GM21526 (cell line): ENCODE results near the gene COL15A1.
"Not testable (repeated sequence)": the region's sequence is repeated elsewhere in the genome, so short reads cannot be mapped to it uniquely, and the experiment has no call there.

ENCODE experiments used
- ATAC-seq: cut with Tn5 transposase; IDR thresholded peaks from one replicate; pipeline ENCODE4 v1.9.1; 2021; ENCODE audit warnings: moderate library complexity; ENCODE audit not compliant: unreplicated experiment, low FRiP score

Gene COL15A1

GRCh38 chr9:99006979-99007378 is 63.3 kb downstream of the COL15A1 start:
- no peak for ATAC-seq

- ATAC-seq: no peak
These were observed 64.5 kb downstream of the COL15A1 start for GRCh38 chr9:99008203-99008602.

GRCh38 chr9:99010393-99010792 is 66.7 kb downstream of the COL15A1 start:
- not testable (repeated sequence) for ATAC-seq

- ATAC-seq: no peak
These were observed 67.5 kb downstream of the COL15A1 start for GRCh38 chr9:99011161-99011709.

- no peak for ATAC-seq
These were observed 69.3 kb downstream of the COL15A1 start for GRCh38 chr9:99012957-99013512.

- ATAC-seq: no peak
These were observed 69.8 kb downstream of the COL15A1 start for GRCh38 chr9:99013550-99013949.

- ATAC-seq: no peak
These were observed 71.7 kb downstream of the COL15A1 start for GRCh38 chr9:99015448-99015847.

GRCh38 chr9:99015890-99016289 is 72.2 kb downstream of the COL15A1 start:
- no peak for ATAC-seq

- no peak for ATAC-seq
These were observed 73.1 kb downstream of the COL15A1 start for GRCh38 chr9:99016681-99017387.

- no peak for ATAC-seq
These were observed 74.9 kb downstream of the COL15A1 start for GRCh38 chr9:99018653-99019052.

- no peak for ATAC-seq
These were observed 76.0 kb downstream of the COL15A1 start for GRCh38 chr9:99019510-99020331.

GRCh38 chr9:99020786-99021436 is 77.2 kb downstream of the COL15A1 start:
- no peak for ATAC-seq

- no peak for ATAC-seq
These were observed 77.8 kb downstream of the COL15A1 start for GRCh38 chr9:99021512-99021911.

- no peak for ATAC-seq
These were observed 79.5 kb downstream of the COL15A1 start for GRCh38 chr9:99023231-99023630.

GRCh38 chr9:99023831-99024230 is 80.1 kb downstream of the COL15A1 start:
- ATAC-seq: no peak

- ATAC-seq: no peak
These were observed 81.3 kb downstream of the COL15A1 start for GRCh38 chr9:99024959-99025358.

- no peak for ATAC-seq
These were observed 82.0 kb downstream of the COL15A1 start for GRCh38 chr9:99025616-99026270.

- no peak for ATAC-seq
These were observed 82.7 kb downstream of the COL15A1 start for GRCh38 chr9:99026271-99026955.

- ATAC-seq: no peak
These were observed 83.2 kb downstream of the COL15A1 start for GRCh38 chr9:99026956-99027298.

GRCh38 chr9:99027443-99027842 is 83.7 kb downstream of the COL15A1 start:
- no peak for ATAC-seq
